ENCODE data around the gene ANKAR.
"Not testable (repeated sequence)": the region's sequence is repeated elsewhere in the genome, so short reads cannot be mapped to it uniquely, and the experiment has no call there.

ANKAR gene

GRCh38 chr2:189700681-189701080 lies 26.2 kb downstream of the ANKAR start:
- Histone ChIP-seq H3K4me1 (ENCODE audit: low read depth, poor library complexity, severe bottlenecking) (peaks cover 7% of the 10 kb centered on the region), H3K9ac (no peak overlapping the region), H2AFZ (ENCODE audit: low read depth) (no peak overlapping the region), H3K4me2 (no peak overlapping the region), H3K36me3 (ENCODE audit: insufficient read depth) (no peaks in the 10 kb centered on the region), H3K27ac (no peak overlapping the region), H3K4me3 (IDR thresholded peaks at IDR 0.05; ENCODE audit: insufficient read depth, low read depth, low read length) (no peak overlapping the region), H3K79me2 (ENCODE audit: insufficient read depth, low read depth) (no peaks in the 10 kb centered on the region), H4K20me1 (ENCODE audit: insufficient read depth) (no peaks in the 10 kb centered on the region), H3K27me3 (ENCODE audit: insufficient read depth, low read depth) (no peaks in the 10 kb centered on the region)
- TF ChIP-seq CTCF (conservative IDR thresholded peaks at IDR 0.05; ENCODE audit: low read depth, low read length): no peak

GRCh38 chr2:189702071-189702470 lies 27.6 kb downstream of the ANKAR start:
- no peaks in the 10 kb centered on the region for H4K20me1 ChIP-seq (ENCODE audit: insufficient read depth)
- H3K27ac ChIP-seq: no peak overlapping the region
- TF ChIP-seq CTCF (conservative IDR thresholded peaks at IDR 0.05; ENCODE audit: low read depth, low read length): peak; percentile 43
- no peak overlapping the region for H3K9ac ChIP-seq
- no peaks in the 10 kb centered on the region for H3K79me2 ChIP-seq (ENCODE audit: insufficient read depth, low read depth)
- H3K36me3 ChIP-seq (ENCODE audit: insufficient read depth): no peaks in the 10 kb centered on the region
- H3K4me1 ChIP-seq (ENCODE audit: low read depth, poor library complexity, severe bottlenecking): peaks cover 7% of the 10 kb centered on the region
- H3K4me3 ChIP-seq (IDR thresholded peaks at IDR 0.05; ENCODE audit: insufficient read depth, low read depth, low read length): no peak overlapping the region
- no peak overlapping the region for H3K4me2 ChIP-seq
- H3K27me3 ChIP-seq (ENCODE audit: insufficient read depth, low read depth): no peaks in the 10 kb centered on the region
- H2AFZ ChIP-seq (ENCODE audit: low read depth): no peak overlapping the region

GRCh38 chr2:189709501-189710221 lies 35.2 kb downstream of the ANKAR start:
- Histone ChIP-seq H3K36me3 (ENCODE audit: insufficient read depth) (no peaks in the 10 kb centered on the region), H3K79me2 (ENCODE audit: insufficient read depth, low read depth) (no peaks in the 10 kb centered on the region), H3K4me1 (ENCODE audit: low read depth, poor library complexity, severe bottlenecking) (no peaks in the 10 kb centered on the region), H3K27me3 (ENCODE audit: insufficient read depth, low read depth) (no peaks in the 10 kb centered on the region), H3K9ac (no peak overlapping the region), H3K27ac (no peak overlapping the region), H4K20me1 (ENCODE audit: insufficient read depth) (no peaks in the 10 kb centered on the region), H3K4me3 (IDR thresholded peaks at IDR 0.05; ENCODE audit: insufficient read depth, low read depth, low read length) (no peak overlapping the region), H2AFZ (ENCODE audit: low read depth) (no peak overlapping the region), H3K4me2 (no peak overlapping the region)
- TF ChIP-seq CTCF (conservative IDR thresholded peaks at IDR 0.05; ENCODE audit: low read depth, low read length): no peak

- not testable (repeated sequence) for H3K4me3 ChIP-seq (IDR thresholded peaks at IDR 0.05; ENCODE audit: insufficient read depth, low read depth, low read length); H2AFZ ChIP-seq (ENCODE audit: low read depth)
These were observed 43.1 kb downstream of the ANKAR start for GRCh38 chr2:189717593-189717992.

GRCh38 chr2:189719571-189719970 lies 45.1 kb downstream of the ANKAR start:
- H3K4me2 ChIP-seq: no peak overlapping the region
- H3K79me2 ChIP-seq (ENCODE audit: insufficient read depth, low read depth): no peaks in the 10 kb centered on the region
- H2AFZ ChIP-seq (ENCODE audit: low read depth): no peak overlapping the region
- H3K9ac ChIP-seq: no peak overlapping the region
- H3K27me3 ChIP-seq (ENCODE audit: insufficient read depth, low read depth): no peaks in the 10 kb centered on the region
- no peaks in the 10 kb centered on the region for H3K36me3 ChIP-seq (ENCODE audit: insufficient read depth)
- no peak overlapping the region for H3K27ac ChIP-seq
- no peak overlapping the region for H3K4me3 ChIP-seq (IDR thresholded peaks at IDR 0.05; ENCODE audit: insufficient read depth, low read depth, low read length)
- no peaks in the 10 kb centered on the region for H4K20me1 ChIP-seq (ENCODE audit: insufficient read depth)
- TF ChIP-seq CTCF (conservative IDR thresholded peaks at IDR 0.05; ENCODE audit: low read depth, low read length): no peak
- H3K4me1 ChIP-seq (ENCODE audit: low read depth, poor library complexity, severe bottlenecking): no peaks in the 10 kb centered on the region

More at GRCh38 chr2:189717593-189717992, 43.1 kb downstream of the ANKAR start:
- H3K9ac ChIP-seq; H3K4me1 ChIP-seq (ENCODE audit: low read depth, poor library complexity, severe bottlenecking); H3K27ac ChIP-seq; H3K4me2 ChIP-seq; H3K79me2 ChIP-seq (ENCODE audit: insufficient read depth, low read depth); H3K27me3 ChIP-seq (ENCODE audit: insufficient read depth, low read depth); H3K36me3 ChIP-seq (ENCODE audit: insufficient read depth); H4K20me1 ChIP-seq (ENCODE audit: insufficient read depth): not testable (repeated sequence)

Data from KMS-11 (cell line).